Effector memory CD4-positive, alpha-beta T cell (primary cell): Measurements from ENCODE around the gene DEDD.

ENCODE experiments used
- DNase-seq, 3 donors: peaks; one replicate each; pipeline ENCODE4 v3.0.0-alpha.2; 2020
- H3K27ac ChIP-seq: 2 replicates; pipeline ENCODE4 v1.7.0; 2013; ENCODE audit warnings: mild to moderate bottlenecking, low read length, moderate library complexity; ENCODE audit not compliant: insufficient read depth, poor library complexity, severe bottlenecking
- H3K27me3 ChIP-seq: replicated peaks from 2 replicates; pipeline ENCODE4 v1.7.0; 2013; ENCODE audit warnings: mild to moderate bottlenecking, low read length; ENCODE audit not compliant: insufficient read depth, control insufficient read depth, poor library complexity, severe bottlenecking
- H3K36me3 ChIP-seq: 2 replicates; pipeline ENCODE4 v1.7.0; 2013; ENCODE audit warnings: mild to moderate bottlenecking, low read length, moderate library complexity; ENCODE audit not compliant: control insufficient read depth, insufficient read depth
- H3K4me1 ChIP-seq: 2 replicates; pipeline ENCODE4 v1.7.0; 2013; ENCODE audit warnings: low read length, mild to moderate bottlenecking; ENCODE audit not compliant: control insufficient read depth, insufficient read depth, poor library complexity, severe bottlenecking
- H3K4me3 ChIP-seq: 2 replicates; pipeline ENCODE4 v1.7.0; 2013; ENCODE audit warnings: low read length, low read depth, mild to moderate bottlenecking; ENCODE audit not compliant: insufficient read depth, poor library complexity, severe bottlenecking
- H3K9me3 ChIP-seq: 2 replicates; pipeline ENCODE4 v1.7.0; 2013; ENCODE audit warnings: mild to moderate bottlenecking, low read length, moderate library complexity; ENCODE audit not compliant: control insufficient read depth

DEDD gene

DNA sequence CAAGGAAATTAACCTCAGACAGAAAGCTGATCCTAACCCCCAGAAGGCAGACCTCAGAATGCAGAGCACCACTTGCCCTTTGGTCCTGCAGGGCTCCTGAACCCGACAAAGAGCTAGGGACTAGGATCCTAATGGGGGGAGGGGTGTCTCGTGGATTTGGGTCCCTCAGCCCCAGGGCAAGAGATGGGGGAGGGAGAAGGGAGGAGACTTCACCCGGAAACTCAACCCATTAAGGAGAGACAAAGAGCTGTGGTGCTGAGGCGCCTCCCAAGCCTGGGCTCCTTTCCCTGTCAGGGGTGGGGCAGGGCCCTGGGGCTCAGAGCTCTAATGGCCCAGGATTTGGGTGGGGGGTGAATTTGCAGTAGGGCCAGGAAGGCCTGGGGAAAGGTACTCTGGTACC, 46.0 kb downstream of the DEDD start:
- no peak overlapping the region for H3K27ac ChIP-seq
- H3K9me3 ChIP-seq: no peaks in the 10 kb centered on the region
- H3K4me1 ChIP-seq: no peaks in the 10 kb centered on the region
- H3K4me3 ChIP-seq: no peak overlapping the region
- H3K27me3 ChIP-seq: no peaks in the 10 kb centered on the region
- H3K36me3 ChIP-seq: no peaks in the 10 kb centered on the region
- DNase-seq: no peak

DNA sequence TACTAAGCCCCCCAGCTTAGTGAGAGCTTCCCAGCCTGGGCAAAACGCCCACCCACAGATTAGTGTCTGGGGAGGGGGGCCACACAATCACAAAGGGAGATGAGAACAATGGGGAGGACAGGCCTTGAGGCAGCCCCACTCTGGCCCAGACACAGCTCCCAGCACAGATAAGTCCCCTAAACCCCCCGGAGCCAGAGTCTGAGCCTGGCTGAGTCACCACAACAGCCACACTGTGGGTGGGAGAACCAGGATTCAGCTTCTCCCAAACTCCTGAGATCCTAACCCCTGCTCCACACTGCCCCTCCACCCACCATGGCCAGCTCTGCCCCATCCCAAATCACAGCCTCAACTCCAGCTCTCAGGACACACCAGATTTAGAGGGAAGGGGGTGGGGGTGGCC, 47.3 kb downstream of the DEDD start:
- H3K9me3 ChIP-seq: no peaks in the 10 kb centered on the region
- no peaks in the 10 kb centered on the region for H3K27me3 ChIP-seq
- no peak overlapping the region for H3K4me3 ChIP-seq
- no peak overlapping the region for H3K27ac ChIP-seq
- no peaks in the 10 kb centered on the region for H3K4me1 ChIP-seq
- no peak for DNase-seq
- no peaks in the 10 kb centered on the region for H3K36me3 ChIP-seq

DNA sequence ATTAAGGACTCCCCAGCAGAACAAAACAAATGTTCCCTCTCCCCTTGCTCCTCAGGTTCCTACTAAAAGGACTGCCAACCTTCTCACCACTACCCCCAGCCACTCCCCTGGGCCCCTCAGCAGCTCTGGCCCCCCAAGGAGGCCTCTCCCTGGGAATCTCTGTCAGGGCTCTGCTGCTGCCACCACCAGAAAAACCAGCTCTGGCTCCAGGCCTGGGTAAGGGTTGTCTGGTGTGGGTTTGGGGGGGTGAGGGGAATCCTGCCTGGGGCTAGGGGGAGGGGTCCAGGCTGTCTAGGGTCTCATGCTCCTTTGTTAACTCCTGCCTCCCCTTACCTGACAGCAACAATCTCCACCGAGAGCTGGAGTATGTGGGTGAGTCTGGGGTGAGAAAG, 47.9 kb downstream of the DEDD start:
- Histone ChIP-seq H3K36me3 (no peaks in the 10 kb centered on the region), H3K4me3 (no peak overlapping the region), H3K9me3 (no peaks in the 10 kb centered on the region), H3K4me1 (no peaks in the 10 kb centered on the region), H3K27me3 (no peaks in the 10 kb centered on the region), H3K27ac (no peak overlapping the region)
- DNase-seq: no peak

DNA sequence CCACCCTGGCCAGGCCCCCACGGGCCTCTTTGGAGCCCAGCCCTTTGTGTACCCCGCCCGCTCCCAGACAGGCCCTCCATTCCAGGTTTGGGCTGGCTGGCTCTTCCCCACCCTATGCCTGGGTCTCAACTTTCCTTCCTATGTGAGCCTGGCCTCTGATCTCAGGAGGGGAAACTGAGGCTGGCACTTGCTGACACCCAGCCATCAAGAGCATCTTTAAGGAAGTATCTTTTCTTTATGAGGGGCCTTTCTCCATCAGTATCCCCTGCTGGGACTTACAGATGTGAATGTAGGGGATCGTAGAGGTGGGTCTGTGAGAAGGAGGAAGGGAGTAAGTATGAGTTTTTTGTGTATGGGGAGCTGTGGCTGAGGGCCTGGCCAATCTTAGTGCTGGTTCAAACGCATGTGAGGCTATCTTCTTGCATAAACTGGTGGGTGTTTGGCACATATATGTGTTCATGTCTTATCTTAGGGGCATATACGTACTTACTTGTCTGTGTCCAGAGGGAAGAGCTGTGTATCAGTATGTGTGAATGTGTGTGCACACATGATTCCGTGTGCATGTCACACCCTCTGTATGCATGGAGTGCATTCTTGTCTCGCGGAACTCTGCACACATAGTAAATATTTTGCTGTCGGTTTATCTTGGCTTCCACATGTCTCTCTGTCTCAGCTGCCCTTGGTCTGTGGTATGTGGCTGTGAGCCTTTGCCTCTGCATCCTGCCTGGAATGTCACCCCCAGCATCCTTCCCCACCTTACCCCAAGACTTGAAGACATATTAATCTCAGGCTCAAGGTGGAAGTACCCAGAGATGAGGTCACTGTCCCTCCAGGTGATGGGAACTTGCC, 48.5 kb downstream of the DEDD start:
- Histone ChIP-seq H3K4me3 (no peak overlapping the region), H3K27me3 (no peaks in the 10 kb centered on the region), H3K27ac (no peak overlapping the region), H3K4me1 (no peaks in the 10 kb centered on the region), H3K36me3 (no peaks in the 10 kb centered on the region), H3K9me3 (no peaks in the 10 kb centered on the region)
- DNase-seq: no peak

DNA sequence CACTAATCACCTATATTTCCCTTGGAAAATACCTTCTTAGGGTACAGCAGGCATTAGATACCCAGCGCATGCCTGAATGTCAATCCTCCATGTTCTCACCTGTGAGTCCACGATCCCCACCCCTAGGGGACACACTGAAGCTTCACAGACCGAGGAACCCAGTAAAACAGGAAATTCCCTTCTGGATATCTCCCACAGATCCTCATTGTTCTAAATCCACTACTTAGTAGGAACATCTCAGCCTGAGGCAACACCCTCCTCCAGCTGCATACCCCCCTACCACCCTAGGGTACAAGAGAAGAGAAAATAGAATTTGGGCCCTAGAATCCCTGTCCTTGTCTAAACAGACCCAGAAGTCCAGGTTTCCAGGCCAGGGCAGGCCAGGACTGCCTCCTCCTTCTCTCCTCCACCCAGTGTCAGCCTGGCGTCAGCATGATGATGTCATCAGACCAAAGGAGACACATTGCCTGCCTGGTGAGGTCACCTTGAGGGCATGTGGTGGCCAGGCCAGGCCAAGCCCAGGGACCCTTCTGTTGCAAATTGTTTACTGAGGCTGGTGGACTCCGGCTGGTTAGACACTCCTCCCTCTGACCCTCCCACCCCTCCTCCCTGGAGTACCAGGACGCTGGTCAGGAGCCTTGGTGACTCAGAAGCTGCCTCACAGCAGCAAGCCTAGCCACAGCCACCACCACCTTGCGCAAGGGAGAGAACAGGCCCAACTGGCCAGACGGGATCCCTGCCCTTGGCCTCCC, 49.3 kb downstream of the DEDD start:
- Histone ChIP-seq H3K27ac (no peak overlapping the region), H3K4me1 (no peaks in the 10 kb centered on the region)

DNA sequence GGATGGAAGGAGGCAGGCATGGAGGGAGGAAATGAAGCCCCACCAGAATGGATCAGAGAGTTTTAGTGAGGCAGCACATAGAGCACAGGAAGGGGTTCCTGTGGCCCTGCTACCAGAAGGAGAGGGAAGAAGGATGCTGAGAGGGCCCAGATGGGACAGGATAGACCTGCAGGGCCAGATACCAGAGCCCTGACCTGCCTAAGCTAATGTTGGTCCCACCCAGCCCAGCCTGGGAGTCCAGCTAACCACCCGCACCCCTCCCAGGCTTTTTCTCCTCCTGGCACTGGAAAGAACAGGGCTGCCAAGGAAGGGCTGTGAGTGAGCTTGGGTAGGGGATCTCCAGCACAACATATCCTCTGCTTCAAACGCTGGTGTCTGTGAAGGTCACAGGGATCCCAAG, 50.0 kb downstream of the DEDD start:
- H3K27me3 ChIP-seq: no peaks in the 10 kb centered on the region
- H3K36me3 ChIP-seq: no peaks in the 10 kb centered on the region
- no peak overlapping the region for H3K27ac ChIP-seq
- no peak for DNase-seq
- no peaks in the 10 kb centered on the region for H3K9me3 ChIP-seq
- H3K4me1 ChIP-seq: no peaks in the 10 kb centered on the region
- no peak overlapping the region for H3K4me3 ChIP-seq

More for the DNA sequence above, 49.3 kb downstream of the DEDD start:
- H3K9me3 ChIP-seq: no peaks in the 10 kb centered on the region
- no peak for DNase-seq
- H3K27me3 ChIP-seq: no peaks in the 10 kb centered on the region
- H3K36me3 ChIP-seq: no peaks in the 10 kb centered on the region
- no peak overlapping the region for H3K4me3 ChIP-seq

DNA sequence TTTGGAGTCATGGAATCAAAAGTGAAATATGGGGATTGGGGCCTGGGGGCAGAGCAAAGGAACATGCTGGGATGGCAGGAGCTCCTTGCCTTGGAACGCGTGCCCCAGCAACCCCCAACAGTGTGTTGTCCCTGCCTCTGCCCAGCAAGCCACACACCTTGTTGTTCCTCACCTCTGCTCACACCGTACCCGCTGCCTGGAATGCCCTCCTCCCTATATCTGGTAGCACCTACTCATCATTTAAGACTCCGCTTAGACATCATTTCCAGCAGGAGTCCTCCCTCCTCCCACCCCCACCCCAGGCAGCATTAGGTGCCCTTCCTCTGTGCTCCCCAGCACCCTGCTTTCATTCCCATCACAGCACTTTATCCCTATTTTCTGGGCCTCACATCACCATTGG, 50.9 kb downstream of the DEDD start:
- no peak for DNase-seq
- Histone ChIP-seq H3K36me3 (no peaks in the 10 kb centered on the region), H3K27ac (no peak overlapping the region), H3K4me3 (no peak overlapping the region), H3K4me1 (no peaks in the 10 kb centered on the region), H3K9me3 (no peaks in the 10 kb centered on the region), H3K27me3 (no peaks in the 10 kb centered on the region)

DNA sequence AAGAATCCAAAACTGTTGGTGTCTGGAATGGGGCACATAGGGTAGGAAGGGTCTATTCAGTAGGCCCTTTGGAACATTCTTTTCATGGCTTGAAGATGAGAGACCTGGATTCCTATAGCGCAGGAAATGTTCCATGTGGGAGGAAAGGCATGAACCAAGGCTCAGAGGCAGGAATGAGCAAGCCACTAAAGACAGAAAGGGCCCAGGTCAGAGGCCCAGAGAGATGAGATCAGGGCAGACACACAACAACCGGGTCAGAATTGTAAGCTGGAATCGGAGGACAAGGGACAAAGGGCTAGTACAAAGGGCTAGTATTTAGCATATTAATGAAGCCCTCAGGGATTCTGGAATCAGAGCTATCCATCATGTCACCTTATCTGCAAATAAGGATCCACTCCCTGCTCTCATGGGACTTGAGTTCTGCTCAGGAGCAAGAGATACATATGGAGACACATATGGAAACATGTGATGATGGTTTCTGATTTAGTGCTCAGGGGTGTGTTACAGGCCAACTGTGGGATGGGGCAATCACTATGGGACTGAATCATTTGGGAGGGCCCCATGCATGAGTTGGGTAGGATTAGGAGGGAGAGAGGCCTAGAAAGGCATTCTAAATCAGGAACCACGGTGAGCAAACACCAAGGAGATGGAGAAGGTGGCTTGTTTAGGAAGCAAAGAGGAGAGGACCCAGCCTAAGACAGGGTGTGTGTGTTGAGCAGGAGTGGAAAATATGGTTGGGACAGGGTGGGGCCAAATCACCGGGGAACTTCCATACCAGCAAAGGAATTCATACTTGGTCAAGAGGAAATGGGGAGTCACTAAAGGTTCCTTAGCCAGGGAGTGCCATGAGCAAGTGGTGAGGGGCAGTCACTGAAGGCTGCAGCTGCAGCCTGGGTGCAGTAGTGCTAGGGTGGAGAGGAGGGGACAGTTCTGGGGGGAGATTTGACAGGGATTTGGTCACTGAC, 51.7 kb downstream of the DEDD start:
- no peak overlapping the region for H3K27ac ChIP-seq
- no peaks in the 10 kb centered on the region for H3K4me1 ChIP-seq
- no peak overlapping the region for H3K4me3 ChIP-seq
- H3K27me3 ChIP-seq: no peaks in the 10 kb centered on the region
- no peaks in the 10 kb centered on the region for H3K9me3 ChIP-seq
- no peaks in the 10 kb centered on the region for H3K36me3 ChIP-seq
- no peak for DNase-seq

DNA sequence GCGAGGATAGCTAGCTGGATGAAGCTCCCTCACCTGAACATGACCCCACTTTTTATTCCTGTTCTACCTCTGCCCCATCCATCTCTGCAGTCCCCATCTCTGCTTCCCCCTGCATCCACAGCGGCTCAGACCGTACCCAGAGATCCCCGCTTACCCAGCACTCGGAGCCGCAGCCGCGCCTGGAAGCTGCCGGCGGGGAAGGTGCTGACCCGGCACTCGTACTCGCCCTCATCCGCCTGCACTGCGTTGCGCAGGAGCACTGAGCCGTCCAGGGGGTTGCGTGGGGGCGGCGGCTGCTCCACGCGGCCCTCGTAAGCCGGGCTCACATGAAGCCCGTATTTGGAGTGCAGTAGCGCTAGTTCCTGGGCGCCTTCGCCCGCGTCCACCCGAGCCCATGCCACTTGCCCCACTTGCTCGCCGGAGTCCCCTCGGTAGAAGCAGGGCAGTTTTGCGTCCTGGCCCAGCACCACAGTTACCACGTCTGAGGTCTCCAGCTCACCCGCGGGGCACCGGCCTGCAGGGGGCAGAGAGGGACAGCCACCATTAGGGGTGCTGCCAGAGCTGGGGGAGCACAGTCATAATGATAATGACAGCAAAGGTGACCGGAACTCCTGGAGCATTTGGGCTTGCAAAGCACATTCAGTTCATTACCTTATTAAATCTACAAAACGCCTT, 52.9 kb downstream of the DEDD start:
- Histone ChIP-seq H3K27me3 (no peaks in the 10 kb centered on the region), H3K4me3 (no peak overlapping the region), H3K4me1 (no peaks in the 10 kb centered on the region), H3K27ac (no peak overlapping the region), H3K9me3 (no peaks in the 10 kb centered on the region), H3K36me3 (no peaks in the 10 kb centered on the region)
- DNase-seq: no peak
